Inferior parietal cortex (tissue), 1 donor: ENCODE results near the gene RABEPK.
"Not testable (repeated sequence)": the region's sequence is repeated elsewhere in the genome, so short reads cannot be mapped to it uniquely, and the experiment has no call there.

Source experiments
- DNase-seq: peaks from one replicate; pipeline ENCODE4 v3.0.0-alpha.2; 2016; ENCODE audit errors: extremely low spot score

Gene RABEPK

GRCh38 chr9:125243792-125244260 lies 43.5 kb downstream of the RABEPK start:
- no peak for DNase-seq

- no peak for DNase-seq
Measured at GRCh38 chr9:125246261-125246667, 45.9 kb downstream of the RABEPK start.

GRCh38 chr9:125254231-125254630 lies 53.9 kb downstream of the RABEPK start:
- no peak for DNase-seq

GRCh38 chr9:125255781-125256391 lies 55.5 kb downstream of the RABEPK start:
- no peak for DNase-seq

GRCh38 chr9:125258160-125258785 lies 57.9 kb downstream of the RABEPK start:
- DNase-seq: no peak

GRCh38 chr9:125258832-125259534 lies 58.6 kb downstream of the RABEPK start:
- no peak for DNase-seq

- DNase-seq: no peak
Measured at GRCh38 chr9:125260561-125260960, 60.2 kb downstream of the RABEPK start.

GRCh38 chr9:125261501-125262293 lies 61.4 kb downstream of the RABEPK start, which contains the start of gene GAPVD1:
GAPVD1 (plus strand) TSS chr9:125261826; CDS start chr9:125298922, 37,096 bp downstream.
- DNase-seq: peak; percentile 89

GRCh38 chr9:125262294-125262991 lies 62.1 kb downstream of the RABEPK start:
- DNase-seq: no peak

GRCh38 chr9:125264068-125264467 lies 63.7 kb downstream of the RABEPK start:
- DNase-seq: not testable (repeated sequence)

- DNase-seq: no peak
Measured at GRCh38 chr9:125268394-125269013, 68.2 kb downstream of the RABEPK start.

GRCh38 chr9:125269014-125269397 lies 68.7 kb downstream of the RABEPK start:
- no peak for DNase-seq

- DNase-seq: no peak
Measured at GRCh38 chr9:125271081-125271480, 70.7 kb downstream of the RABEPK start.

GRCh38 chr9:125272697-125273096 lies 72.4 kb downstream of the RABEPK start:
- DNase-seq: no peak

GRCh38 chr9:125276771-125277170 lies 76.4 kb downstream of the RABEPK start:
- DNase-seq: no peak

GRCh38 chr9:125277411-125277810 lies 77.1 kb downstream of the RABEPK start:
- DNase-seq: no peak

- no peak for DNase-seq
Measured at GRCh38 chr9:125280945-125281344, 80.6 kb downstream of the RABEPK start.
